22Rv1 (cell line): ENCODE measurements around the gene WNT5B.

Source experiments
- CTCF ChIP-seq: fragments of 450-650 bp; IDR thresholded peaks from 2 replicates; pipeline ENCODE4 v1.5.1; 2017; ENCODE audit warnings: mild to moderate bottlenecking
- ZFX ChIP-seq: fragments of 450-650 bp; IDR thresholded peaks from 2 replicates; pipeline ENCODE4 v1.6.1; 2017; ENCODE audit warnings: antibody characterized with exemption, borderline replicate concordance

- TF ChIP-seq CTCF (no peak), ZFX (no peak)
Observed at GRCh38 chr12:1581973-1582708, 46.9 kb upstream of the WNT5B start.
